NCI-H82 treated with DMSO at 0.1 percent for 48 hours (cell line): ENCODE results near the gene DNPEP.
A peak's percentile ranks its signal among the peaks of the same experiment; 100 is the strongest.

ENCODE experiments used
- DNase-seq: peaks from one replicate; lab custom pipeline; 2025; ENCODE audit not compliant: unreplicated experiment; lab: John Stamatoyannopoulos, UW

DNPEP gene

DNA sequence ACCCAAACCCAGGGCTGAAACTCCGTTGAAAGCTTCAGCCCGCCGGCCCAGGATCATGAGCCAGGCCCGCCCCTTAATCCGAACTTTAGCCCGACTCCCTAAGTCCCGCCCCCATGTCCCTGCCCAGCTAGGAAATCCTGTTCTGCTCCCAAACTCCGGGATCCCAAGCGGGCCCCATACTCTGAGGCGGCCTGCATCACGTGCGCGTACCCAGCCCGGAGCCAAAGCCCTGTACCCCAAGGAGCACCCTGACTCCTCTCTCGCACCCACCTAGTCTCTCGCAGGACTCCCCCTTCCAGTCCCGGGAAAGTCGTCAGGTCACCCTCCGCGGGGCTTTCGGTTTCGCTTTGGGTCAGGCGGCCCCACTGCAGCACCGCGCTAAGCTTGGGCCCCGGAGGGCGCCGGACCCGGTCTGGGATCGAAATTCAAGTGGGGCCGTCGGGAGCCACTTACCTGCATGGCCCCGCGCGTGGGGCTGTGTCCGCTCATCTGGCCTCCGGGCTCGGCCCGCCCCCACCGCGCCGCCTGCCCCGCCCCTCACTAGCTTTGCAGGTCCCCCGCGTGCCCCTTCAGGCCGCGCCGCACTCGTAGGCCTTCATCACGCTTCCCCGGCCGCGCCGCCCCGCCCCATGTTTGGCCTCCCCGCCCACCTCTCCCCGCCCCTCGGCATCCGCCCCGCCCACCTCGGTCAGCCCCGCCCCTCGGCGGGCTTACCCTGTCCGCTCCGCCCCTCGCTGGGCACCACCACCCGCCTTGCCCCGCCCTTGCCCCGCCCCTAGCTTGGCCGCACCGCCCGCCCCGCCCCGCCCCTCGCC lies at the start of gene DNPEP:
TSS of gene DNPEP (minus strand) at position 607 of the 815 bp plus-strand sequence. CDS start at position 489, 118 bp downstream.
- peak; percentile 96 for DNase-seq

DNA sequence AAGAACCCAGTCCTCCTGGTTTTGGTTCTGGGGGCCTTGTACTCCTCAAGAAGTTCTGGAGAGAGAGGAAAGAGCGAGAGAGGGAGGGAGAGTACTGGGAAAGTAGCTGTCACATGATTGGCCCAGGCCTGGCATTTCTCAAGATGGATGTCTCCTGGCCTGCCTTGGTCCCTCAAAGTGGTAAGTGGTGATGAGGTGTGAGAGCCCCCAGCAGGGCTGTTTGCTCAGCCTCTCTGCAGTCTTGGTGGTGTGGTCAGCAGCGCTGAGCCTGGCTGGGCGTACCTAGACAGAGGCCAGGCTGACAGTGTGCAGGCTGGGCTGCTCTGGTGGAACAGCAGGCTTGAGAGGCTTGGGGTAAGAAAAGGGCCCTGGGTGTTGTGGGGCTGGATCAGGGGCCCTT lies 49.4 kb upstream of the DNPEP start:
- no peak for DNase-seq

DNA sequence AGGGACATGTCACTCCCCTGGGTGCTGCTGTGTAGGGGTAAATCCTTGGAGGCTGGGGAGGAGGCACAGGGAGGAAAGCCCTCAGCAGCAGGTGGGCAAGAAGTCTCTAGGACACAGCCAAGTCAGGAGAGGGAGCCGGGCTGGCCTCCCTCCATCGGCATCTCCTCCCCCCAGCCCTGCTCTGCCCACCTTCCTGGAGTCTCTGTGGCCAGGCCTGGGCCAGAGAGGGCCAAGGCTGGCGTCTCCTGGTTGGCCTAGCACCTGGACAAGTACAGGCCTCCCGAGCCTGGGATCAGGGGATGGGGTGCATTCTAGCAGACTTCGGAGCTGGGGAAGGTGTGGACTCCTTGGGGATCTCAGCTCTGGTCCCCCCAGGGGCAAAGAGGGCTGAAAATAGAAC lies 48.8 kb upstream of the DNPEP start:
- no peak for DNase-seq

DNA sequence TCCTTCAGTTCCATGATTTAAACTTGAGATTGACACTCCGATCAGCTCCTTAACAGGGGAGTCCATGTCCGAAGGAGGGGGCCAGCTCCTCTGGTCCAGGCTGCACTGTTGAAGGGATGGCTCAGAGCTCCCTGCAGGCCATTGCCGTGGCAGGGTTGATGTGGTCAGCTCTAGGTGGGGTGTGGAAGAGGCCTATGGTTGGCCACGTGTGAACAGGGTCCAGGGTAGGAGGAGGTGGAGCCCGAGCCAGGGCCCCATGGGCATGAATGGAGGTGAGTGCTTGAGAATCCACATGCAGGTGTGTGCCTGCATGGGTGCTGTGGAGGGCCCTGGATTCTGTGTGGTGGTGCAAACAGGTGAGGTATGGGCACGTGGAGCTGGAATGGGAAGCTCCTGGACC lies 48.0 kb upstream of the DNPEP start:
- no peak for DNase-seq

DNA sequence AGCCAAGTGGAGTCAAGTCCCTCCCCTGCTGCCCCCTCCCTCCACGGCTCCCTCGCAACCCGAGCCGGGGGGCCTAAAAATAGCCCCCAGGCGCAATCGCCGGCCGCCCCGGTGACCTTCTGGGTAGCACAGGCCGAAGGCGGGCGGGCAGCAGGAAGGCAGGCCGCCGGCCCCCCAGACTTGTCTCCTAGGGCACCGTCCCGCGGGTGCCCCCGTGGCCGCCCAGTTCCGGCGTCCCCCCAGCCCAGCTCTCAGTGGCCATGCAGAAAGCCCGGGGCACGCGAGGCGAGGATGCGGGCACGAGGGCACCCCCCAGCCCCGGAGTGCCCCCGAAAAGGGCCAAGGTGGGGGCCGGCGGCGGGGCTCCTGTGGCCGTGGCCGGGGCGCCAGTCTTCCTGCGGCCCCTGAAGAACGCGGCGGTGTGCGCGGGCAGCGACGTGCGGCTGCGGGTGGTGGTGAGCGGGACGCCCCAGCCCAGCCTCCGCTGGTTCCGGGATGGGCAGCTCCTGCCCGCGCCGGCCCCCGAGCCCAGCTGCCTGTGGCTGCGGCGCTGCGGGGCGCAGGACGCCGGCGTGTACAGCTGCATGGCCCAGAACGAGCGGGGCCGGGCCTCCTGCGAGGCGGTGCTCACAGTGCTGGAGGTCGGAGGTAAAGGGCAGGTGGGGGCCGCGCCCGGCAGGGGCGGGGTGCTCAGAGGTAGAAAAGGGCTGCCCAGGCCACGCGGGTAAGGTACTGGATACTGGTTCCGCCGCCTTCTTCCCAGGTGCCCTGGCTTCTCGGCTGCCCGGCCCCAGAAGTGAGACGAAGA lies 47.2 kb upstream of the DNPEP start, which contains the start of gene SPEG:
TSS of gene SPEG (plus strand) at position 126 of the 808 bp plus-strand sequence. CDS start at position 261, 135 bp downstream.
- DNase-seq = no peak

DNA sequence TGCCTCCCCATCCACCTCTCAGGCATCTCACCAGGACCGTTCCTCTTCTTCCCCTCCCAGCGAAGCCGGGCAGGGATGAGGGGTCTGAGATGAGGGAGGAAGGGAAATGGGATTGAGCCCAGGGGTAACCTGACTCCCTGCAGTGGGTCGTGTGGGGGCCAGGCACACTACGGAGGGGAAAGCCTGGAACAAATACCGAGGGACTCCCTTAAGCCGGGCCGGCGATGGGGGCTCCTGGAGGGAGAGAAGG lies 46.7 kb upstream of the DNPEP start:
- no peak for DNase-seq

DNA sequence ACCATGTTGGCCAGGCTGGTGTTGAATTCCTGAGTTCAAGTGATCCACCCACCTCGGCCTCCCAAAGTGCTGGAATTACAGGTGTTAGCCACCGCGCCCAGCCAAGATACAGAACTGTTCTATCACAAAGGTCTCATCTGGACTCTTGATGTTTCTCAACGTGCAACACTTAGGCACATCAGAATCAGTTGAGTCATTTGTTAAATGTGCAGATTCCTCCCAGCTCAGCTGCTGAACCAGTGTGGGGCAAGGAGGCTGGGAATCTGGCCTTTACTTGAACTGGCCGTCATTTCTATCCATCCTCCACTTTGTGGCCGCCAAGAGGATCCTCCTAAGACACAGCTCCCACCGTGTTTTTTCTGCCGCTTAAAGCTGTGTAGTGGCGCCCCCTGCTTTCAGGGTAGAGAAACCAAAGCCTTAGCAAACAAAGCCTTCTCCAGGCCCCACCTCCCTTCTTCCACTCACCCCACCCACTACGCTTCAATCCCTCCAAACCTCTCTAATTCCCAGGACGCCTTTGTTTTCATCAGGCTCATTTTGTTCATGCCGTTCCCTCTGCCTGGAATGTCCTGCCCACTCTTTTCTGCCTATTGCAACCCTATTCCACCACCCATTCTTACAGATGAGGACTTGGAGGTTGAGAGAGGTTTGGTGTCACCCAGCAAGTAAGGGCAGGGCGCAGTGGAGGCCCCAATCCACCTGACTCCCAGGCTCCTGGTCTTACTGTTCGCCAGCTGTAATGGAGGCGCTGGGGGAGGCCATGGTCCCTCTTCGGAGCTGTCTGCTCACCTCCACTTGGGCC lies 46.2 kb upstream of the DNPEP start:
- DNase-seq = peak; percentile 81

DNA sequence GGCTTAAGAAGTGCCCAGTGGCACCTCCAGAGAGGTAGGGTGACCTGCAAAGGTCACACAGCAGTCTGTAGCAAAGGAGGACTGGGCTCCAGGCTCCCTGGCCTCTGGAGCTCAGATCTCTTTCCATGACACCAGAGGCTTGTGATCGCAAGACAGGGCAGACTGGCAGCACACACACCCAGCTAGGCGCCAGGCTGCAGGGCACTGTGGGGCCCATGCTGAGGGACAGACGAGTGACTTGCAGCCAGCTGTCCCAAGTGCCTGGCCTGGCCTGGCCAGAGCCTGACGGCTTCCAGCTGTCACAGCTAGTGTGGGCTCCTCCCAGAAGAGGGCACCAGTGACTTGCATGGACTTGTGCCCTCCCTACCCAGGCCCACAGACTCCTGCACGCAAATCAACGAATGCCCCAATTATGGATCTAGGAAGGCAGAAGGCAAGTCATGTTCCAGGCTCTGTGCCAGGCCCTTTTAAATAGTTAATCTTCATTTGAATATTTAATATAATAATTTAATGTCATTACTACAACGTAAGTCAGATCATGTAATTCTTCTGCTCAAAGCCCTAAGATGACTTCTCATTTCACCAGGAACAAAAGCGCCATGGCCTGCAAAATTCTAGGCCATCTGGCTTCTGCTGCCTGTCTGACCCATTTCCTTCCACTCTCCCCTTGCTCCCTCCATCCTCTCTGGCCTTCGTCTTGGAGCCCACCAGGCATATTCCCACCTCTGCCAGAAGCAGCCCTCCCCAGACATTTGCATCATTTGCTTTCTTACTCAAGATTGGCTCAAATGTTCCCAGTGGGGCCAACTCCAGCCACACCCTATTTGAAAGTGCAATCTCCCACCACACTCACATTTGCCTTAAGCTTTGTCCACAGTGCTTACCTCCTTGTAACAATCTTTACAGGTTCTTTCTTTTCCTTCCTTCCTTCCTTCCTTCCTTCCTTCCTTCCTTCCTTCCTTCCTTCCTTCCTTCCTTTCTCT lies 43.2 kb upstream of the DNPEP start:
- DNase-seq = peak; percentile 7

DNA sequence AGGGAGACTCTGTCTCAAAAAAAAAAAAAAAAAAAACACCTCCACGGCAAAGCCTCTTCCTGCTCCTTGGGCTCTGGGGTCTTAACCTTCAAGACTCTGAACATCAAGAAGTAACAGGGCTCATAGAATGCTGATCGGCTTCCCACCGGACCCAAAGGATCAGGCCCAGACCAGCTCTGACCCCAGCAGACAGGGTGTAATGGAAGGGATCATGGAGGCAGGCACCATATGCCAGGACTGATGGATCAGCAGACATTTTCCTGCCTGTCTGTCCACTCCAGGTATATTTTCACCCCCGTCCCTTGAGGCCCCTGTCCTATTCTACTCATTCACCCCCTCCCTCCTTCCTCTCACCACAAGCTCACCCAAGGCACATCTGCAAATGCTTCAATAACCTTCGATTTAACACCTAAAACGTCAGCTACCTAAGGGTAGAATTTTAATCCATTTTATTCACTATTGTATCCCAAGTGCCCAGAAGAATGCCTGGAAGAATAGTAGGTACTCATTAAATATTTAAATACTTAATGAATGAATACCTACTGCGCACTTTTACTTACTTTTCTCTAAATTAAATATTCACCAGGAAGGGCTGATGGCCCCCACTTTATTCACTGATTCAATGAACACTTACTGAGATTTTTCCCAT lies 42.4 kb upstream of the DNPEP start:
- DNase-seq = no peak

DNA sequence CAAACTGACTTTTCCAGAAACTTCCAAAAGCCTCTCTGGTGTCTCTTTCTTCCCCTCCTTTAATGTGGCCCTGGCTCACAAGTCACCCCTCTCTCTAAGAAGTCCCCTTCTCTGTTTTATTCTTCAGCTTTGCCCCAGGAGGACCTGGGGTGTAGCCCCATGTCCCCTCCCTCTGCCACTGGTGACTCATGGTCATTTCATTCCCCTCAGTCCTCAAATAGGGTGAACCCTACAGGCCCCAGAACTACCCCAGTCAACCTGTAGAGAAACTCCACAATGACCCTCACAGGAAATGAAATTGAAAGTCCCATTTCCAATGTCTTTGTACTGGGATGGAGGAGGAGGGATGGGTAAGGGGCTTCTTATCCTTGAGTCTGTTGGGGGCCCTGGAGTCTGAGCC lies 40.8 kb upstream of the DNPEP start:
- no peak for DNase-seq

DNA sequence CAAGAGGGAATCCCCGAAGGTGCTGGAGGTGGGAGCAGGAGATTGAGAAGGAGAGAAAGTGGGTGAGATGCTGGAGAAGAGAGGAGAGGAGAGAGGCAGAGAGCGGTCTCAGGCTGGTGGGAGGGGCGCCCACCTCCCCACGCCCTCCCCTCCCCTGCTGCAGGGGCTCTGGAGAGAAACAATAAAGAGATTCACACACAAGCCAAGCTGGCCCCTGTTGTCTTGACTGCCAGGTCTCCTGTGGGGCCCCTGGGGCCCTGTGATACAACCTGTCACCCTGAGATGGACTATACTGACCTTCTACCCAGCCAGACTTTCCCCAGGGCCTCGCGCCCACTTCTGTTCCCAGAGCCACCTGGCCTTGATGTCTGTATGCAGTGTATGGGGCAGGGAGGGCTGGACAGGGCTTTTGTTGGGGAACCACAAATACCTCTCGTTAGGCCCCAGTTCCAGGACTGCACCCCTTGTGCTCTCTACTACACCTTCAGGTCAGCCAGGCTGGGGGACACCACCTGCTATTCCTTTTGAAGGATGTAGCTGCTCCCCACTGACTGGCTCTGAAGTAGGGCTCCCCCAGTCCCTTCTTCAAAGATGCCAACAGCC lies 38.9 kb upstream of the DNPEP start:
- DNase-seq = no peak

DNA sequence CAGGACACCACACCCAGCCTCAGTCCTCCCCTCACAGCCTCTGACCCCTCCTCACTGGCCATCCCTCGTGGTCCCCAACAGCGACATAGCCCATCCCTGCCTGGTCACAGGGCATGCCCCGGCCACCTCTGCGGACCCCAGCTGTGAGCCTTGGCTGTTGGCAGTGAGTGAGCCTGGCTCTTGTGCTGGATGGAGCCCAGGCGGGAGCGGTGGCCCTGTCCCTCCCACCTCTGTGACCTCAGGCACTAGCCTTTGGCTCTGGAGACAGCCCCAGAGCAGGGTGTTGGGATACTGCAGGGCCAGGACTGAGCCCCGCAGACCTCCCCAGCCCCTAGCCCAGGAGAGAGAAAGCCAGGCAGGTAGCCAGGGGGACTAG lies 38.3 kb upstream of the DNPEP start:
- no peak for DNase-seq

DNA sequence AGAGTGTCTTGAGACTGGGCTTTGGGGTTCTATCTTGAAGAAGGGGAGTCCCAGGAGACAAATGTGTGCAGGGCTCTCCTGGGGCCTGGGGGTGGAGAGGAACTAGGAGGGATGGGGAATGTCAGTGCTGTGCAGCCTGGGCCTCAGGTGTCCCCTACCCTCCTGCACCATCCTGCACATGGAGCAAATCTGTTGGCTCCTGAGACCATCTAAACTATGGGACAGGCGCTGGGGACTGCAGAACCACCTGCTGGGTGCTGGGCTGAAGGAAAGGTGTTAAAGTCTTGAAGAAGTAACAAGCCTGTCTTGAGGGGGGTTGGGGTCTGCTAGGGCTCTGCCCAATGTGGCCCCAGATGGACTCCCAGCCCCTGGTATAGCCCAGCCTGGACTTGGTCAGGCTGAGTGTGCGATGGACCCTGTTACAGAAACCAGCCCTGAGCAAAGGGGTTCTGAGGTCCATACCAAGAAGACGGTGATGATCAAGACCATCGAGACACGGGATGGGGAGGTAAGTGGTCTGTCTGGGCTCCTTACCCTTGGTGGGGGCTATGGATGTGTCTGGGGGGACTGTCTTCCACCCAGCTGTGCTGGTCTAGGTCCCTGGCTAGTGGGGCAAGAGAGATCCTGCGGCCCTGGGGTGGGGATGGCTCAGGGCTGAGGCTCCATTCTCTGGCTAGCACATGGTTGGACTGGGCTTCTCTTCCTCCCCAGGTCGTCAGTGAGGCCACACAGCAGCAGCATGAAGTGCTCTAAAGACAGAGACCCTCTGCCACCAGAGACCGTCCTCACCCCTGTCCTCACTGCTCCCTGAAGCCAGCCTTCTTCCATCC lies 37.7 kb upstream of the DNPEP start:
- DNase-seq = no peak

DNA sequence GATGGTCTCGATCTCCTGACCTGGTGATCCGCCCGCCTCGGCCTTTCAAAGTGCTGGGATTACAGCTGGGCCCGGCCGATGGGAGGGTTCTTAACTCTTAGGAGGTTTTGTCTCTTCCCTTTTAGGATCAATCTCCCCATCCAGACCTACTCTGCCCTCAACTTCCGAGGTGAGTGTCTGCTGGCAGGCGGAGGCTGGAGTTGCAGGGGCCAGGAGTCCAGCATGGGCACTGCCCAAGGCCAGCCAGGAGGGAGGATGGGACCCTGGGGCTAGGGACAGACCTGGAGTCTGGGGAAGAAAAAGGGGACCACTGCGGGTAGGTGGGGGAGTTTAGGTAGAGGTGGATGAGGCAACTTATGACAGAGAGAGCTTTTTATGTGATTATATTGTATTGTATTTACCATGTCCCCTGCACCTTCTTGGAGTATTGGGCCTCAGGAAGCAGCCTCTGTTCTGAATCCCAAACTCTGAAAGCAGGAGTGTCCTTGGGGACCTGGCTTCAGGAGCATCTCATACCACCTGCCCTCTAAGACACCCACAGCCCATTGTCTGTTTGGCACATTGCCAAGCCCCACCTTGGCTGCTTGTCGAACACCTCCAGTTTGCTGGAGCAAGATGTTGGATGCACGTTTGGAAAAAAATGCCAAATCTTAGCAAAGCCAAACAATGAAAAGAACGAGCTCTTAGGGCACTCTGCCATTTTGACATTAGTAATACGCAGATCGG lies 36.1 kb upstream of the DNPEP start:
- no peak for DNase-seq

DNA sequence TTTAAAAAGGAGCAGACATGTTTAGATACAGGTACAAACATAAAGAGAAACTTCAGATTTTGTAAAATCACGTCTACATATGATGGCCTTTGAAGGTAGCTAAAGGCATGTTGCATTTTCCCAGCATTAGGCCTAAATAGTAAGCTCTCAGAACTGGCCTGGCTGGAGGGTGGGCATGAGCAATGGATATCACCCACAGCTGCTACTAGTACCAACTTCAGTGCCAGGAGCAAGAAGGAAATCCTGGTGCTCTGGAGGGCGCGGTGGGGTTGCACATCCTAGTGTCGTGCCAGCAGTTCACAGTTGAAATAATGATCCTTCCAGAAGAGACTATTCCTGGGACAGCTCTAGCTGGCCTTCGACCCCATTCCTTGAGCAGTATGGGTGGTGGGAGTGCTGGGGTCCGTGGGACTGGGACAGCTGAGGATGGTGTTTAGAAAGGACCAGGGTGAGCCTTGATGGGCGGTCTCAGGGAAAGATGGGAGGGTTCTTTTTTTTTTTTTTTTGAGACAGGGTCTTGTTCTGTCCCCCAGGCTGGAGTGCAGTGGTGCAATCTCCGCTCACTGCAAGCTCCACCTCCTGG lies 35.3 kb upstream of the DNPEP start:
- DNase-seq = no peak

DNA sequence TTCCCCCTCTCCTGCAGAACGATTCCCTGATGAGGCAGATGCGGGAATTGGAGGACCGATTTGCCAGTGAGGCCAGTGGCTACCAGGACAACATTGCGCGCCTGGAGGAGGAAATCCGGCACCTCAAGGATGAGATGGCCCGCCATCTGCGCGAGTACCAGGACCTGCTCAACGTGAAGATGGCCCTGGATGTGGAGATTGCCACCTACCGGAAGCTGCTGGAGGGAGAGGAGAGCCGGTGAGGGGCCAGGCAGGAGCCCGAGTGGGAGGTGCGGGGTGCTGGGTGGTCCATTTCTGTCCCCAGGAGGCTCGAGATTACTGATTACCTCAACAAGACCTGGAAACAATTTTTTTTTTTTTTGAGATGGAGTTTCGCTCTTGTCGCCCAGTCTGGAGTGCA lies 33.6 kb upstream of the DNPEP start:
- DNase-seq = no peak

DNA sequence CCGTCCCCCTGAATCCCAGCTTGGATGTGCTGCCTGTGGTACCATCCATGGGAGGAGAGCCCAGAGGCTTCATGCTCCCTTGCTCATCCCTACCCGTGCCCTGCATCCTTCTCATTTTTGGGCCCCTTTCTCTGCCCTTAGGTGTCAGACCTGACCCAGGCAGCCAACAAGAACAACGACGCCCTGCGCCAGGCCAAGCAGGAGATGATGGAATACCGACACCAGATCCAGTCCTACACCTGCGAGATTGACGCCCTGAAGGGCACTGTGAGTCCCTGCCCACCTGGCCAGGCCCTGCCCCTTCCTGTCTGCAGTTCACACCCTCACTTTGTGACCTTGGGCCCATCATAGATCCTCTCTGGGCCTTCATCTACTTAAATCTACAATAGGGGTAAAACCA lies 33.0 kb upstream of the DNPEP start:
- no peak for DNase-seq
